MCF 10A (cell line): ENCODE data around the gene FREY1. TPM values are rescaled to one million over a fixed set of nuclear protein-coding genes. Genes with fewer than 3 reads are reported as not detected.

Experiments used
- BruUV-seq: library from RNA; stranded (reverse); fragments of 400-500 nt; replicated peaks from 2 replicates; lab custom pipeline; 2021; lab: Mats Ljungman, UMichigan
- CTCF ChIA-PET: fragments of 300-600 bp; sonication (Branson Sonifier 250); formaldehyde crosslinking; extraction: SDS; loops from one replicate; lab custom pipeline; 2021; ENCODE audit warnings: antibody characterized with exemption, inconsistent platforms; lab: Yijun Ruan, JAX
- POLR2A ChIA-PET: fragments of 300-600, 350-650 bp; sonication (Branson Sonifier 250); formaldehyde crosslinking; extraction: SDS; loops from one replicate; lab custom pipeline; 2020; ENCODE audit warnings: antibody characterized with exemption, inconsistent platforms; lab: Yijun Ruan, JAX
- DNase-seq: peaks from one replicate; pipeline ENCODE4 v3.0.0-alpha.2; 2018; ENCODE audit not compliant: unreplicated experiment
- H3K27ac Mint-ChIP-seq: one replicate; pipeline ENCODE4 v1.8.0; 2022; ENCODE audit warnings: mild to moderate bottlenecking, low read depth, mixed read lengths; ENCODE audit not compliant: unreplicated experiment
- H3K27me3 Mint-ChIP-seq: one replicate; pipeline ENCODE4 v1.8.0; 2022; ENCODE audit warnings: mixed read lengths; ENCODE audit not compliant: insufficient read depth, unreplicated experiment
- H3K36me3 Mint-ChIP-seq: one replicate; pipeline ENCODE4 v1.8.0; 2022; ENCODE audit warnings: mild to moderate bottlenecking, moderate library complexity, mixed read lengths; ENCODE audit not compliant: insufficient read depth, unreplicated experiment
- H3K4me1 Mint-ChIP-seq: one replicate; pipeline ENCODE4 v1.8.0; 2022; ENCODE audit warnings: mixed read lengths; ENCODE audit not compliant: insufficient read depth, unreplicated experiment
- H3K4me3 Mint-ChIP-seq: one replicate; pipeline ENCODE4 v1.8.0; 2022; ENCODE audit warnings: mild to moderate bottlenecking, moderate library complexity, mixed read lengths; ENCODE audit not compliant: unreplicated experiment
- H3K9me3 Mint-ChIP-seq: one replicate; pipeline ENCODE4 v1.8.0; 2022; ENCODE audit warnings: mixed read lengths; ENCODE audit not compliant: unreplicated experiment
- CTCF ChIP-seq: fragments of 200-600 bp; IDR thresholded peaks from one replicate; pipeline ENCODE4 v1.8.0; 2022; ENCODE audit warnings: antibody characterized with exemption, mild to moderate bottlenecking; ENCODE audit not compliant: unreplicated experiment
- intact Hi-C: fragments of 100-400 bp; cut with micrococcal nuclease; formaldehyde crosslinking; loops from 2 replicates; pipeline ENCODE4 v1.14.1; 2022
- total RNA-seq: library from RNA; stranded (reverse); gene quantifications from 2 replicates; pipeline ENCODE4 v1.2.3, GENCODE V29; 2022

The FREY1 gene
- total RNA-seq, 1 experiment from 2014 or later = 1.3 TPM

- ChIA-PET CTCF (interaction anchor here (0.5 kb wide), 1 partner anchor 22 kb away, joined by 4 read pairs; no protein-coding TSS in a partner anchor), POLR2A (interaction anchor here (1.0 kb wide), 1 partner anchor 14 kb away, joined by 3 read pairs; no protein-coding TSS in a partner anchor)
- H3K36me3 Mint-ChIP-seq = peaks cover 84% of the 10 kb centered on the region
- no peak overlapping the region for H3K4me3 Mint-ChIP-seq
- H3K27me3 Mint-ChIP-seq = no peaks in the 10 kb centered on the region
- no peak for DNase-seq
- no peaks in the 10 kb centered on the region for H3K4me1 Mint-ChIP-seq
- no peak overlapping the region for H3K27ac Mint-ChIP-seq
- BruUV-seq = no TSS peak
- no peak for TF ChIP-seq CTCF
- H3K9me3 Mint-ChIP-seq = no peaks in the 10 kb centered on the region
- intact Hi-C loops = no loop called here
These were observed 38.4 kb upstream of the FREY1 start for GRCh38 chr11:45945397-45945999.

GRCh38 chr11:45942381-45942780 lies 35.3 kb upstream of the FREY1 start:
- TF ChIP-seq CTCF = no peak
- ChIA-PET CTCF (interaction anchor here (1.5 kb wide), 1 partner anchor 23 kb away, joined by 4 read pairs; no protein-coding TSS in a partner anchor), POLR2A (interaction anchor here (0.7 to 1.1 kb wide), 3 partner anchors 10 to 54 kb away, joined by 3 to 4 read pairs (median 3); no protein-coding TSS in a partner anchor)
- no TSS peak for BruUV-seq
- Mint-ChIP-seq H3K36me3 (peaks cover 56% of the 10 kb centered on the region), H3K4me3 (no peak overlapping the region), H3K27me3 (no peaks in the 10 kb centered on the region), H3K4me1 (no peaks in the 10 kb centered on the region), H3K9me3 (no peaks in the 10 kb centered on the region), H3K27ac (no peak overlapping the region)
- no peak for DNase-seq
- intact Hi-C loops = no loop called here

GRCh38 chr11:45941285-45941684 lies 34.2 kb upstream of the FREY1 start:
- no peak for TF ChIP-seq CTCF
- no TSS peak for BruUV-seq
- ChIA-PET POLR2A (interaction anchor here (0.7 to 1.1 kb wide), 3 partner anchors 9 to 23 kb away, joined by 3 to 4 read pairs (median 4); partner anchors contain the start of gene PEX16), CTCF (interaction anchor here (1.0 to 1.5 kb wide), 3 partner anchors 23 to 69 kb away, joined by 3 to 4 read pairs (median 3); no protein-coding TSS in a partner anchor)
- Mint-ChIP-seq H3K27ac (no peak overlapping the region), H3K4me1 (no peaks in the 10 kb centered on the region), H3K4me3 (no peak overlapping the region), H3K9me3 (no peaks in the 10 kb centered on the region), H3K27me3 (no peaks in the 10 kb centered on the region), H3K36me3 (peaks cover 56% of the 10 kb centered on the region)
- intact Hi-C loops = no loop called here
- no peak for DNase-seq

DNA sequence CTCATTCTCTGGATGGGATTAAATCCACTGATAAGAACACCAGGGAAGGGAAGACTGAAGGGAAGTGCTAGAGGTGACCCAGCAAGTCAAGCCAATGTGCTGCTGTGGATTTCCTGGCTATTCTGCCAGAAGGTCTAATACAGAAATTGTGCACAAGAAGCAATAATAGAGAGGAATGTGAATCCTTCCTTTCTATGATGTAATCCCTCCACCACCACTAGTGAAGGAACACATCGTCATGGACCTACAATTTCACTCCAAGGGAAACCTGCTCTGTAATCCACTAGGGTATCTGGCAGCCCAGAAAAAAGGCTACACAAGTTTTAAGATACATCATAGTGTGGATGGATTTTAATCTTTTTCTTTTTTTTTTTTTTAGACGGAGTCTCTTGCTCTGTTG lies 32.8 kb upstream of the FREY1 start:
- TF ChIP-seq CTCF = no peak
- no peaks in the 10 kb centered on the region for H3K4me1 Mint-ChIP-seq
- POLR2A ChIA-PET = no interaction called here
- H3K4me3 Mint-ChIP-seq = no peak overlapping the region
- peaks cover 56% of the 10 kb centered on the region for H3K36me3 Mint-ChIP-seq
- no peak for DNase-seq
- H3K27me3 Mint-ChIP-seq = no peaks in the 10 kb centered on the region
- intact Hi-C loops = no loop called here
- no peak overlapping the region for H3K27ac Mint-ChIP-seq
- no peaks in the 10 kb centered on the region for H3K9me3 Mint-ChIP-seq
- BruUV-seq = no TSS peak
- CTCF ChIA-PET = interaction anchor here (0.6 kb wide), 1 partner anchor 84 kb away, joined by 3 read pairs; no protein-coding TSS in a partner anchor
